Measurements from ENCODE around the gene MGLL. TPM values are rescaled to one million over a fixed set of nuclear protein-coding genes. Genes with fewer than 3 reads are reported as not detected.

MGLL gene
- total and polyA plus RNA-seq, 2 donors (not counting 1 experiment from before 2014, with no cell fraction given): 1.7 to 6.9 TPM

- Histone ChIP-seq H2AFZ (ENCODE audit: insufficient read depth, low read depth, low read length, poor library complexity, severe bottlenecking) (peak overlapping the region; percentile 93), H3K9me3 (ENCODE audit: control extremely low read depth in 1 of 3, control insufficient read depth in 2 of 3, insufficient read depth in 1 of 3, low read length in 2 of 3) (no peaks in the 10 kb centered on the region), H3K27ac (ENCODE audit: low read length in 2 of 2) (peak overlapping the region; percentile 41 to 75), H3K4me2 (replicated peaks; ENCODE audit: low read depth, low read length, poor library complexity, severe bottlenecking) (peak overlapping the region; percentile 89), H3K36me3 (replicated peaks in 1 of 2; ENCODE audit: control extremely low read depth in 1 of 2, control insufficient read depth in 1 of 2, extremely low read depth in 1 of 2, insufficient read depth in 2 of 2, low read length in 1 of 2) (peaks cover 0 to 23% of the 10 kb centered on the region in 2 experiments), H3K9ac (ENCODE audit: low read length) (peak overlapping the region; percentile 98), H3K4me3 (ENCODE audit: control extremely low read depth in 1 of 5, extremely low read depth in 1 of 5, insufficient read depth in 1 of 5, low read depth in 2 of 5, low read length in 4 of 5) (peak overlapping the region; percentile 41 to 87 (median 74)), H3K4me1 (ENCODE audit: control insufficient read depth in 2 of 2, insufficient read depth in 2 of 2, low read length in 2 of 2) (peaks cover 16 to 22% of the 10 kb centered on the region in 2 donors), H3K79me2 (ENCODE audit: control insufficient read depth, insufficient read depth, low read length) (peaks cover 24% of the 10 kb centered on the region), H3K27me3 (replicated peaks in 1 of 4; ENCODE audit: control extremely low read depth in 1 of 4, control insufficient read depth in 3 of 4, insufficient read depth in 4 of 4, low read length in 3 of 4) (no peaks in the 10 kb centered on the region), H4K20me1 (ENCODE audit: control insufficient read depth, insufficient read depth, low read length, poor library complexity, severe bottlenecking) (peaks cover 34% of the 10 kb centered on the region)
- 27% methylated on average over 49 of the region's 51 CpGs for WGBS (ENCODE audit: insufficient coverage)
- Mint-ChIP-seq H3K27ac (peak overlapping the region; percentile 84), H3K9me3 (ENCODE audit: insufficient read depth) (no peaks in the 10 kb centered on the region), H3K4me3 (peak overlapping the region; percentile 90), H3K27me3 (no peaks in the 10 kb centered on the region), H3K4me1 (peaks cover 29% of the 10 kb centered on the region)
- DNase-seq (no peak), ATAC-seq (ENCODE audit: low read depth) (peak; percentile 47)
- POLR2A ChIA-PET: interaction anchor here (1.8 kb wide), 1 partner anchor 63 kb away, joined by 5 read pairs; no protein-coding TSS in a partner anchor
- TF ChIP-seq EZH2 (IDR thresholded peaks at IDR 0.05; ENCODE audit: borderline replicate concordance, insufficient read depth, low read depth, low read length, poor library complexity, severe bottlenecking) (no peak), CTCF (IDR thresholded peaks at IDR 0.05) (no peak)
- intact Hi-C loops (cut with micrococcal nuclease): loop anchor here (1.0 to 2.0 kb wide), 3 partner anchors 24 to 83 kb away; partner anchors contain the start of genes PODXL2 and TPRA1
- CTCF ChIA-PET: no interaction called here
Observed at GRCh38 chr3:127673191-127674100, 148.9 kb downstream of the MGLL start.
